B cell (primary cell): ENCODE measurements around the gene SPEN.

Experiments used
- EZH2 ChIP-seq: IDR thresholded peaks from 2 replicates; pipeline ENCODE4 v1.6.1; 2012; ENCODE audit warnings: borderline replicate concordance, low read depth, mild to moderate bottlenecking, moderate library complexity, low read length; ENCODE audit not compliant: insufficient read depth, poor library complexity, severe bottlenecking
- TF ChIP-seq, protein P1 (sequence below): fragments of 200-600 bp; IDR thresholded peaks from one replicate; pipeline ENCODE4 v1.8.0; 2022; ENCODE audit warnings: antibody characterized with exemption, mild to moderate bottlenecking

GRCh38 chr1:15838721-15839120 is 8.8 kb upstream of the SPEN start:
- TF ChIP-seq, protein P1, sequence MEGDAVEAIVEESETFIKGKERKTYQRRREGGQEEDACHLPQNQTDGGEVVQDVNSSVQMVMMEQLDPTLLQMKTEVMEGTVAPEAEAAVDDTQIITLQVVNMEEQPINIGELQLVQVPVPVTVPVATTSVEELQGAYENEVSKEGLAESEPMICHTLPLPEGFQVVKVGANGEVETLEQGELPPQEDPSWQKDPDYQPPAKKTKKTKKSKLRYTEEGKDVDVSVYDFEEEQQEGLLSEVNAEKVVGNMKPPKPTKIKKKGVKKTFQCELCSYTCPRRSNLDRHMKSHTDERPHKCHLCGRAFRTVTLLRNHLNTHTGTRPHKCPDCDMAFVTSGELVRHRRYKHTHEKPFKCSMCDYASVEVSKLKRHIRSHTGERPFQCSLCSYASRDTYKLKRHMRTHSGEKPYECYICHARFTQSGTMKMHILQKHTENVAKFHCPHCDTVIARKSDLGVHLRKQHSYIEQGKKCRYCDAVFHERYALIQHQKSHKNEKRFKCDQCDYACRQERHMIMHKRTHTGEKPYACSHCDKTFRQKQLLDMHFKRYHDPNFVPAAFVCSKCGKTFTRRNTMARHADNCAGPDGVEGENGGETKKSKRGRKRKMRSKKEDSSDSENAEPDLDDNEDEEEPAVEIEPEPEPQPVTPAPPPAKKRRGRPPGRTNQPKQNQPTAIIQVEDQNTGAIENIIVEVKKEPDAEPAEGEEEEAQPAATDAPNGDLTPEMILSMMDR, result no peak
- no peak for TF ChIP-seq EZH2
